IMR-90 (cell line): ENCODE results near the gene RADIL. TPM values are rescaled to one million over a fixed set of nuclear protein-coding genes. Genes with fewer than 3 reads are reported as not detected.

ENCODE experiments used
- ATAC-seq: fragments of 200-7000 bp; cut with Tn5 transposase; 2 replicates; pipeline ENCODE4 v1.9.1; 2020; ENCODE audit warnings: low read depth, mild to moderate bottlenecking, moderate library complexity
- BruUV-seq: library from RNA; stranded (reverse); fragments of 400-500 nt; replicated peaks from 2 replicates; lab custom pipeline; 2021; lab: Mats Ljungman, UMichigan
- CTCF ChIA-PET: fragments of 300-600 bp; formaldehyde crosslinking; extraction: SDS; loops from one replicate; lab custom pipeline; 2021; ENCODE audit warnings: antibody characterized with exemption; lab: Yijun Ruan, JAX
- POLR2A ChIA-PET: fragments of 300-600 bp; sonication (Branson Sonifier 250); formaldehyde crosslinking; loops from one replicate; lab custom pipeline; 2022; ENCODE audit warnings: antibody characterized with exemption; ENCODE audit not compliant: unreplicated experiment; lab: Charles Lee
- DNase-seq: peaks from one replicate; pipeline ENCODE4 v3.0.0; 2013
- H2AFZ ChIP-seq: replicated peaks from 2 replicates; pipeline ENCODE3; 2013; ENCODE audit warnings: low read length, mild to moderate bottlenecking; ENCODE audit not compliant: poor library complexity
- H2AK5ac ChIP-seq: 2 replicates; pipeline ENCODE4 v1.6.1; 2013; ENCODE audit warnings: low read depth, low read length, inconsistent platforms
- H2AK9ac ChIP-seq: replicated peaks from 2 replicates; pipeline ENCODE3; 2013; ENCODE audit warnings: mild to moderate bottlenecking, low read depth, low read length, moderate library complexity; ENCODE audit not compliant: poor library complexity
- H2BK120ac ChIP-seq: 2 replicates; pipeline ENCODE4 v1.6.1; 2013; ENCODE audit warnings: low read depth, low read length, inconsistent platforms
- H2BK15ac ChIP-seq: 3 replicates; pipeline ENCODE4 v1.6.1; 2013; ENCODE audit warnings: low read depth, low read length, inconsistent platforms
- H2BK20ac ChIP-seq: 2 replicates; pipeline ENCODE4 v1.6.1; 2013; ENCODE audit warnings: low read depth, mild to moderate bottlenecking, inconsistent platforms, low read length, moderate library complexity
- H2BK5ac ChIP-seq: 2 replicates; pipeline ENCODE4 v1.6.1; 2013; ENCODE audit warnings: mild to moderate bottlenecking, low read depth, low read length, inconsistent platforms; ENCODE audit not compliant: poor library complexity, severe bottlenecking
- H3K14ac ChIP-seq: replicated peaks from 2 replicates; pipeline ENCODE4 v1.6.1; 2013; ENCODE audit warnings: low read depth, low read length, inconsistent platforms
- H3K18ac ChIP-seq: 2 replicates; pipeline ENCODE4 v1.6.1; 2013; ENCODE audit warnings: low read depth, low read length, control low read depth
- H3K23ac ChIP-seq: 2 replicates; pipeline ENCODE4 v1.6.1; 2013; ENCODE audit warnings: low read depth, low read length, inconsistent platforms
- H3K27ac ChIP-seq: 2 replicates; pipeline ENCODE4 v1.5.1; 2013; ENCODE audit warnings: mild to moderate bottlenecking, control low read depth, low read length; ENCODE audit not compliant: insufficient read depth
- H3K27me3 ChIP-seq: 2 replicates; pipeline ENCODE4 v1.6.1; 2013; ENCODE audit warnings: low read length; ENCODE audit not compliant: control insufficient read depth, insufficient read depth
- H3K36me3 ChIP-seq: 2 replicates; pipeline ENCODE4 v1.6.1; 2013; ENCODE audit warnings: low read length, mixed read lengths; ENCODE audit not compliant: control insufficient read depth, insufficient read depth
- H3K4ac ChIP-seq: 2 replicates; pipeline ENCODE4 v1.6.1; 2013; ENCODE audit warnings: low read depth, low read length, inconsistent platforms
- H3K4me1 ChIP-seq: 2 replicates; pipeline ENCODE4 v1.6.1; 2013; ENCODE audit warnings: low read length, mixed read lengths; ENCODE audit not compliant: control insufficient read depth, insufficient read depth
- H3K4me2 ChIP-seq: 2 replicates; pipeline ENCODE4 v1.6.1; 2013; ENCODE audit warnings: low read depth, mild to moderate bottlenecking, control low read depth, low read length, moderate library complexity
- H3K4me3 ChIP-seq: 2 replicates; pipeline ENCODE4 v1.5.1; 2013; ENCODE audit warnings: low read depth, mild to moderate bottlenecking, control low read depth, low read length, moderate library complexity; ENCODE audit not compliant: insufficient read depth
- H3K56ac ChIP-seq: 2 replicates; pipeline ENCODE4 v1.6.1; 2013; ENCODE audit warnings: low read length, inconsistent platforms; ENCODE audit not compliant: insufficient read depth; ENCODE audit errors: extremely low read depth
- H3K79me1 ChIP-seq, 2 experiments: 2 replicates each; pipeline ENCODE4 v1.6.1; 2013; ENCODE audit warnings: low read length in 2 of 2, inconsistent platforms in 1 of 2, low read depth in 1 of 2
- H3K9ac ChIP-seq: 2 replicates; pipeline ENCODE4 v1.6.1; 2013; ENCODE audit warnings: low read depth, low read length, control low read depth
- H3K9me1 ChIP-seq: 2 replicates; pipeline ENCODE4 v1.6.1; 2013; ENCODE audit warnings: low read length, inconsistent platforms; ENCODE audit not compliant: insufficient read depth
- H3K9me3 ChIP-seq: 2 replicates; pipeline ENCODE4 v1.6.1; 2013; ENCODE audit warnings: low read length; ENCODE audit not compliant: control insufficient read depth, insufficient read depth
- H4K20me1 ChIP-seq: 2 replicates; pipeline ENCODE4 v1.6.1; 2013; ENCODE audit warnings: low read length, inconsistent platforms; ENCODE audit not compliant: insufficient read depth
- H4K5ac ChIP-seq: 2 replicates; pipeline ENCODE4 v1.6.1; 2013; ENCODE audit warnings: mild to moderate bottlenecking, low read depth, low read length, control low read depth
- H4K8ac ChIP-seq, 2 experiments: 2 replicates each; pipeline ENCODE4 v1.6.1; 2013; ENCODE audit warnings: low read depth in 2 of 2, low read length in 2 of 2, control low read depth in 1 of 2, inconsistent platforms in 1 of 2
- H4K91ac ChIP-seq: 2 replicates; pipeline ENCODE4 v1.6.1; 2013; ENCODE audit warnings: low read depth, low read length, inconsistent platforms; ENCODE audit not compliant: insufficient read depth
- CEBPB ChIP-seq: IDR thresholded peaks from 2 replicates; pipeline ENCODE4 v1.6.1; 2012; ENCODE audit warnings: low read depth, low read length, improper control_type of control experiment
- CTCF ChIP-seq: conservative IDR thresholded peaks from 2 replicates; pipeline ENCODE4 v1.5.1; 2012; ENCODE audit warnings: mild to moderate bottlenecking, low read depth, low read length, improper control_type of control experiment
- MXI1 ChIP-seq: IDR thresholded peaks from 2 replicates; pipeline ENCODE4 v1.6.1; 2012; ENCODE audit warnings: low read depth, mild to moderate bottlenecking, low read length, moderate library complexity, borderline replicate concordance
- NFE2L2 ChIP-seq: fragments of 150-350 bp; IDR thresholded peaks from 2 replicates; pipeline ENCODE4 v1.6.1; 2016; ENCODE audit warnings: low read depth, mild to moderate bottlenecking, low read length
- RCOR1 ChIP-seq: IDR thresholded peaks from 2 replicates; pipeline ENCODE4 v1.6.1; 2012; ENCODE audit warnings: mild to moderate bottlenecking, low read length, improper control_type of control experiment; ENCODE audit not compliant: insufficient replicate concordance
- RFX5 ChIP-seq: IDR thresholded peaks from 2 replicates; pipeline ENCODE4 v1.8.0; 2012; ENCODE audit warnings: low read depth, mild to moderate bottlenecking, low read length, moderate library complexity
- WGBS, 2 experiments: methylation state at CpG; one replicate each; pipeline versions ENCODE4 v1.1.5 to v1.1.7; 2013; ENCODE audit warnings: missing lambda C conversion rate in 2 of 2; ENCODE audit not compliant: insufficient read length in 1 of 2; ENCODE audit errors: extremely low coverage in 2 of 2; 5-methylcytosine and 5-hydroxymethylcytosine counted together
- dilution Hi-C: fragments of 300-500 bp; cut with HindIII; formaldehyde crosslinking; loops from one replicate; pipeline ENCODE4 v1.14.3; 2018; ENCODE audit warnings: low sequenced_read_pairs; ENCODE audit not compliant: unreplicated experiment
- in situ Hi-C: fragments of 300-500 bp; cut with MboI; formaldehyde crosslinking; loops from 3 replicates; pipeline ENCODE4 v1.14.3; 2019; ENCODE audit warnings: low sequenced_read_pairs, inconsistent platforms, mixed read lengths
- intact Hi-C: fragments of 100-400 bp; cut with micrococcal nuclease; formaldehyde crosslinking; loops from 2 replicates; pipeline ENCODE4 v1.10.0; 2022
- polyA plus RNA-seq, 3 experiments: library from polyadenylated mRNA; depleted of rRNA; stranded (reverse); fragments of >200 nt; gene quantifications; 2 replicates each; pipeline ENCODE4 v1.2.3, GENCODE V29; 2012; ENCODE audit warnings: low replicate concordance in 1 of 3
- total RNA-seq: library from RNA; depleted of rRNA; stranded (reverse); fragments of >200 nt; gene quantifications from 2 replicates; pipeline ENCODE4 v1.2.3, GENCODE V29; 2012

The RADIL gene
- total and polyA plus RNA-seq, 2 of the 4 experiments (the other 2 are of a cell fraction): 0.18 to 0.48 TPM

DNA sequence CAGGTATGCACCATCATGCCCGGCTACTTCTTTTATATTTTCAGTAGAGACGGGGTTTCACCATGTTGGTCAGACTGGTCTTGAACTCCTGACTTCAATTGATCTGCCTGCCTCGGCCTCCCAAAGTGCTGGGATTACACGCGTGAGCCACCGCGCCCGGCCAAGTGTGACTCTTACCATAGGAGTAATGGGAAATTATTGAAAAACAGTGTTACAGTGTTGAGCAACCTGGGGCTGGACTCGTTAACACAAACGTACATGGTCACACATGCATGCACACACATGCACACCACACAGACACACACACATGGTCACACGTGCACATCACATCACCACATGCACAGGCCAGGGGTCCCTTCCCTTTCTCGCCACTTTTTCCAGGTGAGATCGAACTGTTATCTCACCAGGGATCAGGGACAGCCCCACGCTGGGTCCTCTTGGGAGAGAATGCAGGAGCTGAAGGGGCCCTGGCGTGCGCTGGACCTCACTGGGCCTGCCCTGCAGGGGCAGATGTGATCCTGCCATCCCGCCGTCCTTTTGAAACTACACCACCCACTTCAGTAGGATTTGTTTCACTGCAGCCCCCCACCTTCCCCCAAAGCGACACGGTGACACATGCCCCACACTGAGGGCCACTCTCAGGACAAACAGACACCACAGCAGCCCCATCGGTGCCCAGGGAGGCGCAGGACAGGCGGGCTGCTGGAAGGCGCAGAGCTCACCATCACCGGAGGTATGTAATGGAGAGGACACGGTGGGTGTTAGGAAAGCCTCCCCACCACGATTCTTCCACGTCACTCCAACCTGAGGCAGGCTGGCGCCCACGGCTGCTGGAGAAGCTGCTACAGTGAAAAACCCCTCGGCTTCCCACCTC lies 10.2 kb downstream of the RADIL start:
- H3K9ac ChIP-seq: no peak overlapping the region
- H4K20me1 ChIP-seq: no peaks in the 10 kb centered on the region
- no peaks in the 10 kb centered on the region for H3K36me3 ChIP-seq
- no peaks in the 10 kb centered on the region for H3K79me1 ChIP-seq
- no peak overlapping the region for H4K91ac ChIP-seq
- no peak overlapping the region for H3K14ac ChIP-seq
- intact Hi-C loops: no loop called here
- no peak overlapping the region for H3K4me3 ChIP-seq
- TF ChIP-seq CTCF (no peak), NFE2L2 (no peak), CEBPB (no peak), RFX5 (no peak), MXI1 (no peak), RCOR1 (no peak)
- POLR2A ChIA-PET: no interaction called here
- H2AFZ ChIP-seq: no peak overlapping the region
- H3K4me2 ChIP-seq: no peak overlapping the region
- no peak overlapping the region for H3K56ac ChIP-seq
- no peak overlapping the region for H3K4ac ChIP-seq
- BruUV-seq: no TSS peak
- H3K9me1 ChIP-seq: no peaks in the 10 kb centered on the region
- no peak overlapping the region for H3K23ac ChIP-seq
- no peak overlapping the region for H2AK9ac ChIP-seq
- dilution Hi-C loops: no loop called here
- H2BK15ac ChIP-seq: no peak overlapping the region
- ATAC-seq: no peak
- no peak for DNase-seq
- CTCF ChIA-PET: no interaction called here
- no peak overlapping the region for H2BK120ac ChIP-seq
- WGBS, 2 experiments: 69% methylated on average over 4 of the region's 31 CpGs; no CpG with 5 or more reads in 1 of the 2 experiments
- H3K4me1 ChIP-seq: no peaks in the 10 kb centered on the region
- no peak overlapping the region for H3K27ac ChIP-seq
- no peak overlapping the region for H2BK20ac ChIP-seq
- no peak overlapping the region for H3K18ac ChIP-seq
- H4K5ac ChIP-seq: no peak overlapping the region
- H2AK5ac ChIP-seq: no peak overlapping the region
- H4K8ac ChIP-seq: no peak overlapping the region
- no peaks in the 10 kb centered on the region; the same call in 1 of the 2 replicates for H3K27me3 ChIP-seq
- no peaks in the 10 kb centered on the region for H3K9me3 ChIP-seq
- no peak overlapping the region for H2BK5ac ChIP-seq
- in situ Hi-C loops: no loop called here
